ENCODE data around the gene RNF222. TPM values are rescaled to one million over a fixed set of nuclear protein-coding genes. Genes with fewer than 3 reads are reported as not detected.

The RNF222 gene
- total and polyA plus RNA-seq, 2 donors from 2014 or later: not detected

DNA sequence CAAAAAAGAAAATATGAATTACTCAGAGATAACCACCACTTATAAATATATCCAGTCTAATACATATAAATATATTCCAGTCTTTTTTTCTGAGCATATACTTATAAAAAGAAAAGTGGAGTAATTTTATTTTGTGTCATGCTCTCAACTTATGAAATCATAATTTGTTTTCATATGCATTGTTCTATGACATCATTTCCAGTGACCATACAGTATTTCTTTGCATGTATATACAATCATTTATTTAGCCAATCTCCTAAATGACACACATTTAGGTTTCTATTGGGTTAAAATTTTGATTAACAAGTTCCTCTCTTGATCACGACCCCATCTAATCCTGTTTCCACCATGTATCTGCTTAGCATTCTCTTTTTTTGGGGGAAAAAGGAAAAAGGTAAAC, 21.7 kb upstream of the RNF222 start:
- TF ChIP-seq, protein P1, sequence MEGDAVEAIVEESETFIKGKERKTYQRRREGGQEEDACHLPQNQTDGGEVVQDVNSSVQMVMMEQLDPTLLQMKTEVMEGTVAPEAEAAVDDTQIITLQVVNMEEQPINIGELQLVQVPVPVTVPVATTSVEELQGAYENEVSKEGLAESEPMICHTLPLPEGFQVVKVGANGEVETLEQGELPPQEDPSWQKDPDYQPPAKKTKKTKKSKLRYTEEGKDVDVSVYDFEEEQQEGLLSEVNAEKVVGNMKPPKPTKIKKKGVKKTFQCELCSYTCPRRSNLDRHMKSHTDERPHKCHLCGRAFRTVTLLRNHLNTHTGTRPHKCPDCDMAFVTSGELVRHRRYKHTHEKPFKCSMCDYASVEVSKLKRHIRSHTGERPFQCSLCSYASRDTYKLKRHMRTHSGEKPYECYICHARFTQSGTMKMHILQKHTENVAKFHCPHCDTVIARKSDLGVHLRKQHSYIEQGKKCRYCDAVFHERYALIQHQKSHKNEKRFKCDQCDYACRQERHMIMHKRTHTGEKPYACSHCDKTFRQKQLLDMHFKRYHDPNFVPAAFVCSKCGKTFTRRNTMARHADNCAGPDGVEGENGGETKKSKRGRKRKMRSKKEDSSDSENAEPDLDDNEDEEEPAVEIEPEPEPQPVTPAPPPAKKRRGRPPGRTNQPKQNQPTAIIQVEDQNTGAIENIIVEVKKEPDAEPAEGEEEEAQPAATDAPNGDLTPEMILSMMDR (IDR thresholded peaks at IDR 0.05; ENCODE audit: borderline replicate concordance, extremely low read depth, insufficient read depth): no peak
- Histone ChIP-seq H3K36me3 (ENCODE audit: control insufficient read depth in 2 of 3, insufficient read depth in 3 of 3, low read length in 3 of 3) (no peaks in the 10 kb centered on the region), H3K27ac (ENCODE audit: low read depth in 2 of 2, low read length in 2 of 2) (no peak overlapping the region), H3K4me3 (ENCODE audit: low read length in 3 of 3) (no peak overlapping the region), H3K4me1 (ENCODE audit: control insufficient read depth in 2 of 3, insufficient read depth in 2 of 3, low read depth in 1 of 3, low read length in 3 of 3) (peaks cover 0 to 8% (median 6%) of the 10 kb centered on the region in 3 donors), H3K9ac (ENCODE audit: low read length in 3 of 3) (no peak overlapping the region), H3K27me3 (ENCODE audit: control insufficient read depth, insufficient read depth, low read length) (no peaks in the 10 kb centered on the region), H3K9me3 (ENCODE audit: control insufficient read depth in 2 of 3, insufficient read depth in 1 of 3, low read length in 3 of 3) (no peaks in the 10 kb centered on the region)
- no peak for DNase-seq
- FAIRE-seq: no peak
- intact Hi-C loops (cut with DNase I): no loop called here

DNA sequence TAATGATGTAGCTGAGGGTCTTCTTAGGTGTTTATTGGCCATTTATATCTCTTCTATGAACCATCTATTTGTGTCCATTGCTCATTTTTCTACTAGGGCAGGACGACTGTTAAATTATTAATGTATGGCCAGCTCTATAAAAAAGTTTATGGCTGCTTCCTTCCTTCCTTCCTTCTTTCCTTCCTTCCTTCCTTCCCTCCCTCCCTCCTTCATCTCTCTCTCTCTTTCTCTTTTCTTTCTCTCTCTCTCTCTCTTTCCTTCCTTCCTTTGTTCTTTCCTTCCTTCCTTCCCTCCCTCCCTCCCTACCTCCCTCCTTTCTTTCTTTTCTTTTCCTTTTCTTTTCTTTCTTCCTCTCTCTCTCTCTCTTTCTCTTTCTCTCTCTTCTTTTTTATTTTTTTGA, 20.8 kb upstream of the RNF222 start:
- intact Hi-C loops (cut with DNase I): no loop called here
- TF ChIP-seq, protein P1 (IDR thresholded peaks at IDR 0.05; ENCODE audit: borderline replicate concordance, extremely low read depth, insufficient read depth): no peak
- no peaks in the 10 kb centered on the region for H3K9me3 ChIP-seq (ENCODE audit: control insufficient read depth in 2 of 3, insufficient read depth in 1 of 3, low read length in 3 of 3)
- no peaks in the 10 kb centered on the region for H3K36me3 ChIP-seq (ENCODE audit: control insufficient read depth in 2 of 3, insufficient read depth in 3 of 3, low read length in 3 of 3)
- no peak overlapping the region for H3K9ac ChIP-seq (ENCODE audit: low read length in 3 of 3)
- DNase-seq (no peak), FAIRE-seq (no peak)
- no peak overlapping the region for H3K27ac ChIP-seq (ENCODE audit: low read depth in 2 of 2, low read length in 2 of 2)
- no peak overlapping the region for H3K4me3 ChIP-seq (ENCODE audit: low read length in 3 of 3)
- peaks cover 0 to 8% (median 6%) of the 10 kb centered on the region in 3 donors for H3K4me1 ChIP-seq (ENCODE audit: control insufficient read depth in 2 of 3, insufficient read depth in 2 of 3, low read depth in 1 of 3, low read length in 3 of 3)
- H3K27me3 ChIP-seq (ENCODE audit: control insufficient read depth, insufficient read depth, low read length): no peaks in the 10 kb centered on the region

DNA sequence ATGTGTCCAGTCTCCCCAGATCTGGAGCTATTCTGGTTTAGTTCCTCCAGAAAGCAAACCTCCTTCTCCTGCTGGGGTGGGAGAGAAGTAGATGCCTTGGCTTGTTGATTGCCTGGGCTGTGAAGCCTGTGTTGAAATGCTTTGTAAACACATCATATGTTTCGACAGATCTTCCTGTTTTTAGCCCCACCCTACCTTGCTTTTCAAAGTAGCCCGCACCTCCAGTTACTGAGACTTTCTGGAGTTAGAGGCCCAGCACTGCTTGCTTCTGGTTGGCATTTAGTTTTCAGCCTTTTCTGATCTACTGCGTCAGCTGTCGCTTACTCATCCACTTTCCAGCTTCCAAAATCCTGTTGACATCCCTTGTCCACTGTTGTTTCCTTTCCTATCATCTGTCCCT, 20.2 kb upstream of the RNF222 start:
- H3K9ac ChIP-seq (ENCODE audit: low read length in 3 of 3): no peak overlapping the region
- H3K4me1 ChIP-seq (ENCODE audit: control insufficient read depth in 2 of 3, insufficient read depth in 2 of 3, low read depth in 1 of 3, low read length in 3 of 3): peaks cover 0 to 8% (median 6%) of the 10 kb centered on the region in 3 donors
- no peaks in the 10 kb centered on the region for H3K27me3 ChIP-seq (ENCODE audit: control insufficient read depth, insufficient read depth, low read length)
- intact Hi-C loops (cut with DNase I): no loop called here
- TF ChIP-seq, protein P1 (IDR thresholded peaks at IDR 0.05; ENCODE audit: borderline replicate concordance, extremely low read depth, insufficient read depth): no peak
- DNase-seq: no peak
- no peak overlapping the region for H3K4me3 ChIP-seq (ENCODE audit: low read length in 3 of 3)
- H3K36me3 ChIP-seq (ENCODE audit: control insufficient read depth in 2 of 3, insufficient read depth in 3 of 3, low read length in 3 of 3): no peaks in the 10 kb centered on the region
- H3K27ac ChIP-seq (ENCODE audit: low read depth in 2 of 2, low read length in 2 of 2): no peak overlapping the region
- FAIRE-seq: no peak
- H3K9me3 ChIP-seq (ENCODE audit: control insufficient read depth in 2 of 3, insufficient read depth in 1 of 3, low read length in 3 of 3): no peaks in the 10 kb centered on the region

DNA sequence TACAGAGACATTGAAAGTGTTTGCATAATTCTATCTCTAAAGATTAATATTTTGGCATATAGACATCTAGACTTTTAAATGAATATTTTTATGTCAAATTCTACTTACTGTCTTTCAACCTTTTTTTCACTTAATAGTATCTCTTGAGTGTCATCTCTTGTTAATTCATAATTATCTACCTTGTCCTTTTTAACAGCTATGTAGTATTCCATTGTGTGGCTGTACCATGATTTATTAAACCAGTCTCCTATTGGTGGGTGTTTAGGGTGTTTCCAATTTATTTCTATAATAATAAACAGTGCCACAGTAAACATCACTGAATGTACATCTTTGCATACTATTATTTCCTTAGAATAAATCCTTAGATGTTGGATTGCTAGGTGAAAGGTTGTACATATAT, 16.3 kb upstream of the RNF222 start:
- peaks cover 0 to 5% (median 2%) of the 10 kb centered on the region in 3 donors for H3K4me1 ChIP-seq (ENCODE audit: control insufficient read depth in 2 of 3, insufficient read depth in 2 of 3, low read depth in 1 of 3, low read length in 3 of 3)
- no peak overlapping the region for H3K4me3 ChIP-seq (ENCODE audit: low read length in 3 of 3)
- H3K27ac ChIP-seq (ENCODE audit: low read depth in 2 of 2, low read length in 2 of 2): no peak overlapping the region
- FAIRE-seq (no peak), DNase-seq (no peak)
- H3K36me3 ChIP-seq (ENCODE audit: control insufficient read depth in 2 of 3, insufficient read depth in 3 of 3, low read length in 3 of 3): no peaks in the 10 kb centered on the region
- H3K9me3 ChIP-seq (ENCODE audit: control insufficient read depth in 2 of 3, insufficient read depth in 1 of 3, low read length in 3 of 3): no peaks in the 10 kb centered on the region
- intact Hi-C loops (cut with DNase I): no loop called here
- no peaks in the 10 kb centered on the region for H3K27me3 ChIP-seq (ENCODE audit: control insufficient read depth, insufficient read depth, low read length)
- TF ChIP-seq, protein P1 (IDR thresholded peaks at IDR 0.05; ENCODE audit: borderline replicate concordance, extremely low read depth, insufficient read depth): no peak
- H3K9ac ChIP-seq (ENCODE audit: low read length in 3 of 3): no peak overlapping the region
